SJCRH30 (cell line): ENCODE measurements around the gene PCDH8. TPM values are rescaled to one million over a fixed set of nuclear protein-coding genes. Genes with fewer than 3 reads are reported as not detected.

Experiments used
- DNase-seq, 2 experiments: peaks; one replicate each; pipeline ENCODE4 v3.0.0-alpha.2; 2015 to 2020
- H3K27ac ChIP-seq: fragments of 250-450 bp; sonication (Bioruptor Pico); 2 replicates; pipeline ENCODE4 v1.5.1; 2020; ENCODE audit warnings: mild to moderate bottlenecking, moderate library complexity
- H3K27me3 ChIP-seq: fragments of 250-450 bp; sonication (Bioruptor Pico); 2 replicates; pipeline ENCODE4 v1.5.1; 2020; ENCODE audit warnings: mild to moderate bottlenecking, moderate library complexity
- H3K36me3 ChIP-seq: fragments of 250-450 bp; sonication (Bioruptor Pico); 2 replicates; pipeline ENCODE4 v1.5.1; 2020; ENCODE audit warnings: mild to moderate bottlenecking, moderate library complexity
- H3K4me1 ChIP-seq: fragments of 250-450 bp; sonication (Bioruptor Pico); 2 replicates; pipeline ENCODE4 v1.5.1; 2020; ENCODE audit warnings: mild to moderate bottlenecking, moderate library complexity
- H3K4me3 ChIP-seq: fragments of 250-450 bp; sonication (Bioruptor Pico); 2 replicates; pipeline ENCODE4 v1.5.1; 2020; ENCODE audit warnings: mild to moderate bottlenecking, moderate library complexity
- H3K9me3 ChIP-seq: fragments of 250-450 bp; sonication (Bioruptor Pico); replicated peaks from 2 replicates; pipeline ENCODE4 v1.5.1; 2020; ENCODE audit warnings: mild to moderate bottlenecking, moderate library complexity
- total RNA-seq: library from RNA; depleted of rRNA; stranded (reverse); fragments of >200 nt; shearing (Covaris generic); gene quantifications from 2 replicates; pipeline ENCODE4 v1.2.3, GENCODE V29; 2014

The PCDH8 gene
- total RNA-seq, 1 experiment from 2014 or later: 2.3 TPM

DNA sequence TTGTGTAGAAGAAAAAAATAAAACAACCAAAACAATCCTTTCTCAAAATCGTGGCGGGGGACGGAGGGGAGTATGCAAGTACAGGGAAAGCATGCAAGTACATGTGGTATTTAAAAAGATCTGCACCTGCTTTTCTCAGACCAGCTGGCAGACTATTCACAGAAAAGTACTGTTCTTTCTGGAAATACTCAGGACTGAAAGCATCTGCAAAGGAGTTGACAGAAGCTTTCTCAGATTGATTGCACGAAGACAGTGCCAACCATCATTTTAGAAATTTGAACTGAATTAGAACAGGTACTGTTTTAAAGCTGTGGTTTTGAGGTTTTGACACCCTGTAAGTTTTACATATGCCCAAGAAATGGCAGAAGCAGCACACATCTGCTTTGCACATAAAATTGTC, 19.8 kb upstream of the PCDH8 start:
- no peak overlapping the region for H3K27ac ChIP-seq

DNA sequence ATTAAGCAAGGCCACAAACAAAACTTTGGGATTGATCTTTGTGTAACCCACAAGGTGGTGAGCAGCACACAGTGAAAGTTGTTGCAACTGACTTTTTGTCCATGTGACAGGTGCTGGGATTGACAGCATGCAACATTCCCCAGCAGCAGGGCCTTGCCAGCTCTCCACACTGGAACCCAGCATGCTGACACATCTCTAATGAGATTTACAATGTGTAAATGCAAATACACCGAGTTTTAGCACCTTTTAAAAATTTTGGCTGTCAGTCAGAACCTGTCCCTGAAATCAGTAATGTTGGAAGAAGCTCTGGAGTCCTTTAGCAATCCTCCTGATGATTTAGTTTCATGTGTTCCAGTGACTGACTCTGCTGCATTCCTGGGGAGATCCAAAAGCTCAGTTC, 16.5 kb upstream of the PCDH8 start:
- Histone ChIP-seq H3K4me1 (no peaks in the 10 kb centered on the region), H3K4me3 (no peak overlapping the region), H3K27me3 (no peaks in the 10 kb centered on the region), H3K36me3 (no peaks in the 10 kb centered on the region), H3K27ac (no peak overlapping the region), H3K9me3 (no peaks in the 10 kb centered on the region)
- no peak for DNase-seq

More for the DNA sequence above, 19.8 kb upstream of the PCDH8 start:
- Histone ChIP-seq H3K4me3 (no peak overlapping the region), H3K4me1 (peaks cover 9% of the 10 kb centered on the region; the same call in 1 of the 2 replicates), H3K9me3 (no peaks in the 10 kb centered on the region), H3K36me3 (no peaks in the 10 kb centered on the region), H3K27me3 (no peaks in the 10 kb centered on the region)
- no peak for DNase-seq

GRCh38 chr13:52862358-52863206, 14.1 kb upstream of the PCDH8 start:
- Histone ChIP-seq H3K27me3 (no peaks in the 10 kb centered on the region), H3K9me3 (no peaks in the 10 kb centered on the region), H3K4me1 (no peaks in the 10 kb centered on the region), H3K36me3 (no peaks in the 10 kb centered on the region), H3K27ac (no peak overlapping the region), H3K4me3 (no peak overlapping the region)
- peak in 1 of 2 experiments; percentile 74 for DNase-seq

DNA sequence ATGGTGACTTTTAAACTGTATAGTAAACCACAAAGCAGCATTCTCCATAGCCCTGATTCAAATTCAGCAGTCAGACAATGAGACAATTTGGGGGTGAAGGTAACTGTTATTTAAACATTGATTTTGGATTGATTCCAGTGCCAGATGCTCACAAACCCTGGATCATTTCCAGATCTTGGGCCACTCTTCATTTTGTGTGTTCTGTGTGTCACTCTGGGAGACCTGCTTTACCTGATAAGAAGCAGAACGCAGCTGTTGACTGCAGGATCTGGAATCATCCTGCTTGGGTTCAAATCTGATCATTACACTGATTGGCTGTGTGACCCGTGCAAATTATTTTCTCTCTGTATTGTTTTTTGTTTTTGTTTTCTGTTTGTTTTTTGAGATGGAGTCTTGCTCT, 4.0 kb upstream of the PCDH8 start:
- no peak overlapping the region for H3K27ac ChIP-seq
- H3K4me3 ChIP-seq: no peak overlapping the region
- DNase-seq: no peak
- no peaks in the 10 kb centered on the region for H3K9me3 ChIP-seq
- H3K27me3 ChIP-seq: no peaks in the 10 kb centered on the region
- H3K36me3 ChIP-seq: no peaks in the 10 kb centered on the region
- H3K4me1 ChIP-seq: peaks cover 13% of the 10 kb centered on the region

DNA sequence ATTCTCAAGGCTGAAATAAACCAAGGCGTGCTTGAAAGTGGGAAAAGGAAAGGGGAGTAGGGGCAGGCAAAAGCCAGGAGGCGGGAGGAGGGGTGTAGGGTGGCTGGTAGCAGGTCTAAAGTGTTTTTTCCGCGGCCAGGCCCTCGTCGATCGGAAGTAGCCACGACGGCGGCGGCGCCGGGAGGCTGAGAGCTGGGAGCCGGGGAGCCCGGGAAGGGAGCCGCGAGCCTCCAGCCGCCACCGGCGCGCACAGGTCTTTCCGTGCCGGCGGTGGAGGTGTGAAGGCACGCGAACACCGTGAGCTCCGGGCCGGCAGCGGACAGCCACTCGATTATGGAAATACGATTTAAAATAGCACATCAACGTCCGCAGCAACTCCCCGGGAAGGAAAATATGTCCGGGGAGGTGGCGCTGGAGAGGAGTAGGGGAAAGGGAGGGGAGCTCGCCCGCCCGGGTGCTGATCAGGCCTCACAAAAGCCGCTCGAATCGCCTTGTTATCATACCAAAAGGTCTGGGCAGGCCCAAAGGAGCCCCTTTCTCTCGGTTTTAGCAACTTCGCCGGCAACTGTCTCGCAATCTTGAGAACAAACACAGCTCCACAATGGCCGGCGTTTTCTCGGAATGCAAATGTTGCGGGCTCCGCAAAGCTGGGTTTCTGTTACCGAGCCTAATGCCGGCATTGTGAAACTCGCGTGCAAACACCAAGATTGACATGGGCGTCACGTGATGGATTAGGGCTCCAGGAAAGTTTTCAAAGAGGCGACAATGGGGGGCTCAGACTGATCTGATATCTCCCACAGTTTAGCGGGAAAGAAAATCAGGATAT, 2.9 kb upstream of the PCDH8 start:
- Histone ChIP-seq H3K36me3 (no peaks in the 10 kb centered on the region), H3K27me3 (no peaks in the 10 kb centered on the region), H3K27ac (peak overlapping the region; percentile 49), H3K9me3 (no peaks in the 10 kb centered on the region), H3K4me1 (peaks cover 13% of the 10 kb centered on the region), H3K4me3 (peak overlapping the region; percentile 57)
- peak; percentile 38 to 58 for DNase-seq

- DNase-seq: peak; percentile 81 to 82
- peaks cover 5% of the 10 kb centered on the region for H3K4me1 ChIP-seq
- H3K9me3 ChIP-seq: no peaks in the 10 kb centered on the region
- H3K4me3 ChIP-seq: peak overlapping the region; percentile 57
- peak overlapping the region; percentile 49 for H3K27ac ChIP-seq
- H3K36me3 ChIP-seq: no peaks in the 10 kb centered on the region
- no peaks in the 10 kb centered on the region for H3K27me3 ChIP-seq
Observed at GRCh38 chr13:52850396-52851136, 2.1 kb upstream of the PCDH8 start.

GRCh38 chr13:52850072-52850395, 1.6 kb upstream of the PCDH8 start:
- peaks cover 3% of the 10 kb centered on the region; the same call in 1 of the 2 replicates for H3K4me1 ChIP-seq
- no peaks in the 10 kb centered on the region for H3K36me3 ChIP-seq
- no peak overlapping the region for H3K27ac ChIP-seq
- no peaks in the 10 kb centered on the region for H3K9me3 ChIP-seq
- H3K27me3 ChIP-seq: no peaks in the 10 kb centered on the region
- peak in 1 of 2 experiments; percentile 26 for DNase-seq
- peak overlapping the region; percentile 47 for H3K4me3 ChIP-seq

DNA sequence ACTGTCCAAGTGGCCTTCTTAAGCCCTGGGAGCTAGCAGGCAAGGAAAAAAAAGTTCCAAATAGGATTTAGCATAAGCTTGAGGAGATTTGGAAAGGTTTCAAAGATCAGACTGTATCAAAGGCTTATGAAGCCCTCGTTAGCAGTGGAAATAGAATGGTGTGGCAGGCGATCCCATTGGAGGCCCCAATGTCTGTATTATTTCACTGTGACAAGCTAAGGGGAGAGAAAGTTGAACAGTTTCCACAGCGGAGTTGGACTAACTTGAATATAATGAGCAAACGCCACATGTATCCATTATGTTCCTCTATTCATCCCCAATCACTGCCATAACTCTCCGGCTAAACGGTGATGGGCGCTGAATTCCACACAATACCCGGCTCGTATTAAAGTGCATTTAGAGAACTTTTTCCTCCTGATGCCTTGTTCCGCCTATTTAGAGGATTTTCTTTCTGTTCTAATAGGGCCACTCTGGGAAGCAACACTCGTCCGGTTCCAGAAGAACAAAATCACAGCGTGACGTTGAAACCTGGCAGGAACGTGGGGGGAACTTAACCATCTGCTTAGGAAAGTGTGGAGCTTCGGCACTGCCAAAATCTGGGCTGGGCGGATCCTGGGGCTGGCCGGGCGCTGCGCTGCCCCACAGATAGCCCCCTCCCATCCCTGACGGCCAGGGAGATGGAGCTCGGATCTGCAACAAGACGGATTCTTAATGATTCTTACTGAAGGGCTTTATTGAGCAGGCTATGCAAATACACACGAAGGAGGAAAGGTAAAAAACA, 1.0 kb upstream of the PCDH8 start:
- no peaks in the 10 kb centered on the region for H3K27me3 ChIP-seq
- H3K4me3 ChIP-seq: peak overlapping the region; percentile 47
- DNase-seq: peak; percentile 32 to 56
- H3K36me3 ChIP-seq: no peaks in the 10 kb centered on the region
- H3K9me3 ChIP-seq: no peaks in the 10 kb centered on the region
- peaks cover 3% of the 10 kb centered on the region; the same call in 1 of the 2 replicates for H3K4me1 ChIP-seq
- peak overlapping the region; percentile 38 for H3K27ac ChIP-seq

DNA sequence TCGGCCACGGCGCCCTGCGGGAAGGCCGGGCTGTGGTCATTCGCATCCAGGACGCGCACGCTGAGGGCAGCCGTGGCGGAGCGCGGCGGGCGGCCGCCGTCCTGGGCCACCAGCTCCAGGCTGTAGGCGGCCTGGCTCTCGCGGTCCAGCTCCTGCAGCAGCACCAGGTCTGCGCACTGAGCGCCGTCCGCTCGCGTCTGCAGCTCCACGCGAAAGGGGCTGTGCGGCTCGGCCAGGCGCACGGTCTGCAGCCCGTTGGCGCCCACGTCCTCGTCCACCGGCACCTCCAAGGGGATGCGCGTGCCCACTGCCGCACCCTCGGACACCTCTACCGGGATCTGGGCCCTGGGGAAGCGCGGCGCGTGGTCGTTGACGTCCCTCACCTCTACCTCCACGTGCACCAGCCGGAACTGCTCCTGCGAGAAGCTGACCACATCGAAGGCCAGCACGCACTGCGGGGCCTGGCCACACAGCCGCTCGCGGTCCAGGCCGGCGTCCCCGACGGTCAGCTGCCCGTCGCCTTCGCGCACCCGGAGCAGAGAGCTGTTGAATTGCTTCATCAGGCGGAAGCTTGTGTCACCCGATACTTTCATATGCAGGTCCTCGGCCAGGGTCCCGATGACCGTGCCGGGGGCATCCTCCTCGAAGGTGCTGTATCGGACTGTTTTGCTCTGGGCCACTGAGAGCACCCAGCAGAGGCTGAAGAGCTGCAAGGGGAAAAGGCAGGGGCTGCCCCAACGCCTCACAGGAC, 583 bp downstream of the PCDH8 start:
- Histone ChIP-seq H3K27me3 (no peaks in the 10 kb centered on the region), H3K4me3 (peak overlapping the region; percentile 47), H3K36me3 (no peaks in the 10 kb centered on the region), H3K4me1 (peaks cover 3% of the 10 kb centered on the region; the same call in 1 of the 2 replicates), H3K9me3 (no peaks in the 10 kb centered on the region), H3K27ac (no peak overlapping the region)
- DNase-seq: no peak

DNA sequence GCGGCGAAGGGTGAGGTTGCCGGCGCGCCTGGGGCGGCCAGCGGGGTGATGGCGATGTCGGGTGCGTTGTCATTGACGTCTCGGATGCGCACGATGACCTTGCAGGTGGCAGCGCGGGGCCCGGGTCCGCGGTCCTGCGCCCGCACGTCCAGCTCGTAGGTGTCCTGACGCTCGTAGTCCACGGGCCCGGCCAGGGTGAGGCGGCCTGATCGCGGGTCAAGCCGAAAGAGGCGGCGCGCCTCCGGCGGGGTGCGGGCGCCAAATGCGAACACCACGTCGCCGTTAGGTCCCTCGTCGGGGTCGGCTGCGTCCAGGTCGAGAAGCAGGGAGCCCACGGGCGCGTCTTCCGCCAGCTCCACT, 1.1 kb downstream of the PCDH8 start:
- no peak for DNase-seq
- no peaks in the 10 kb centered on the region for H3K27me3 ChIP-seq

GRCh38 chr13:52846567-52847321, 1.7 kb downstream of the PCDH8 start:
- Histone ChIP-seq H3K9me3 (no peaks in the 10 kb centered on the region), H3K27ac (no peak overlapping the region), H3K4me1 (no peaks in the 10 kb centered on the region), H3K27me3 (no peaks in the 10 kb centered on the region), H3K4me3 (no peak overlapping the region), H3K36me3 (no peaks in the 10 kb centered on the region)
- no peak for DNase-seq

More for the DNA sequence above, 1.1 kb downstream of the PCDH8 start:
- Histone ChIP-seq H3K4me3 (no peak overlapping the region), H3K27ac (no peak overlapping the region), H3K36me3 (no peaks in the 10 kb centered on the region), H3K9me3 (no peaks in the 10 kb centered on the region), H3K4me1 (peaks cover 1% of the 10 kb centered on the region; the same call in 1 of the 2 replicates)

GRCh38 chr13:52845766-52846566, 2.5 kb downstream of the PCDH8 start:
- DNase-seq: no peak
- no peaks in the 10 kb centered on the region for H3K9me3 ChIP-seq
- no peaks in the 10 kb centered on the region for H3K27me3 ChIP-seq
- no peaks in the 10 kb centered on the region for H3K36me3 ChIP-seq
- no peak overlapping the region for H3K27ac ChIP-seq
- no peaks in the 10 kb centered on the region for H3K4me1 ChIP-seq
- no peak overlapping the region for H3K4me3 ChIP-seq
